Fibroblast of upper back skin (primary cell): Measurements from ENCODE around the gene TCERG1L.
"Not testable (repeated sequence)": the region's sequence is repeated elsewhere in the genome, so short reads cannot be mapped to it uniquely, and the experiment has no call there.

Experiments
- DNase-seq: peaks from one replicate; pipeline ENCODE4 v3.0.0-alpha.2; 2013

Gene TCERG1L, protein sequence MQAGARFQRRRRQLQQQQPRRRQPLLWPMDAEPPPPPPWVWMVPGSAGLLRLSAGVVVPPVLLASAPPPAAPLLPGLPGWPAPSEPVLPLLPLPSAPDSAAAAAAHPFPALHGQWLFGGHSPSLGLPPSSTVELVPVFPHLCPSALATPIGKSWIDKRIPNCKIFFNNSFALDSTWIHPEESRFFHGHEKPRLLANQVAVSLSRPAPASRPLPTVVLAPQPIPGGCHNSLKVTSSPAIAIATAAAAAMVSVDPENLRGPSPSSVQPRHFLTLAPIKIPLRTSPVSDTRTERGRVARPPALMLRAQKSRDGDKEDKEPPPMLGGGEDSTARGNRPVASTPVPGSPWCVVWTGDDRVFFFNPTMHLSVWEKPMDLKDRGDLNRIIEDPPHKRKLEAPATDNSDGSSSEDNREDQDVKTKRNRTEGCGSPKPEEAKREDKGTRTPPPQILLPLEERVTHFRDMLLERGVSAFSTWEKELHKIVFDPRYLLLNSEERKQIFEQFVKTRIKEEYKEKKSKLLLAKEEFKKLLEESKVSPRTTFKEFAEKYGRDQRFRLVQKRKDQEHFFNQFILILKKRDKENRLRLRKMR

DNA sequence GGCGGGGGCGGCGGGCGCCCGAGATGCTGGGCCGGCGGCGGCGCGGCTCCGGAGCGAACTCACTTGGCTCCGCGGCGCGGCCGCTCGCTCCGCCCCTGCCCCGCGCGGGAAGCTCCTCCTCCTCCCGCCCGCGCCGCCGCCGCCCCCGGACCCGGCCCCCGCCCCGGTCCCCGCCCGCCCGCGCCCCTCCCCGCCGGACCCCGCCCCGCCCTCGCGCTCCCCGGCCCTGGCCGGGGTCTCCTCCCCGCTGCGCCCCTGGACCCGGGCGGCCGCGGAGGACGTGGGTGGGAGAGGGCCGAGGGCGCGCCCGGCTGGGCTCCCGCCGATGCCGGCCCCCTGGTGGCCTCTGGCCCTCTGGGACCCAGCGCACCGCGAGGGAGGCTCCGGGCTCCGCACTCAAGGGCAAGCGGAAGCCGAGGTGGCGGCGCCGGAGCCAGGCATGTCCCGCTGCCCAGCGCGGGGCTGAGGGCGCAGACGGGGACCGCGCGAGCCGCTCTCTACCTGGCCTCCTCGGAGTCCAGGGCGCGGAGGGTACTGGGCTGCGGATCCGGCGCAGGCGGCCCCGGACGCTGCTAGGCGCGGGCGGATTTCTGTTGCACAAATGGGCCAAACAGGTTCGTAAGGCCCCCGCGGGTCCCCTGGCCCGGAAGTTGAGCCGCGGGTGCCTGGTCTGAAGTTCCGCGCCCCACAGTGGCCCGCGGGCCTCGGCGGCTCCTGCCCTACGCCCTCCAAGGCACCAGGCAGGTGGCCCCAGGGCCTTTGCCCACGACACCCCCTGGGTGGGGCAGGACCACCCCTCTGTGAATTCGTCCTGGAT is at the start of gene TCERG1L:
Gene TCERG1L, minus strand, starts transcription at position 61 of the 817 bp plus-strand sequence. CDS start 86 bp downstream, outside the sequence.
- DNase-seq: no peak

GRCh38 chr10:131358741-131359442 is 47.4 kb upstream of the TCERG1L start:
- DNase-seq: no peak

DNA sequence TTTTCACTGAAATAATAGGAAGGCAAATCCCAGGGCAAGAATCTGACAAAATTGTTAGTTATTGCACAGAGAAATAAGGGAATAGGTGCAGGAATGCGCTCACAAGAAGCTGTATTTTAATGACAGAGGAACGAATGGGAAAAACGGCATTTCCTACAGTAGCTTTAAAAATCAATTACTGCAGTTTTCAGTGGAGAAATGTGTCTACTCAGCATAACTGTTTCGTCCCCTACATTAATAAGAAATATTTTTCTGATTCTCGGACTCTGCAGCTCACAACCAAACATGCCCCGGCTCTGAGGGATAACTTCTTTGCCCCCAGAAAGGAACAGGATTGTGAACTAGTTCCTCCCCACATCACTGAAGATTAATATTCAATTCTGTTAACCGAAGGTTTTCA is 44.9 kb upstream of the TCERG1L start:
- no peak for DNase-seq

DNA sequence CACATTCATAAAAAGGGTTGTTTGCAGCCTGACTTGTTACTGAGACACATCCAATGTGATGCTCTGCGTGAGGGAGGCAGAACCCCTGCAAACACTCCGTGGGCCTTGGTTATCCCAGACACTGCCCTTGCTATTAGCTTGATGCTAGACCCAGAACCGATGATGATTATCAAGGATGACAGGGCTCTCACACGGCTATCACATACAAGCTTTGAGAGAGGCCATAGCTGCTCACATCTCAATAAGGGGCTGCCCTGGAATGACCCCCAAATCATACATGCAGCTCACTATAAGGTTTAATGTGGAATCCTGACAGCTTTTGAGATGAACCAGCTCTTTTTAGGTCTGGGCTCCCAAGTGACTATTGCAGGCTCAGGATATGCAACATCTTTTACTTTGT is 44.4 kb upstream of the TCERG1L start:
- DNase-seq: no peak

GRCh38 chr10:131355056-131355455 is 43.5 kb upstream of the TCERG1L start:
- no peak for DNase-seq

DNA sequence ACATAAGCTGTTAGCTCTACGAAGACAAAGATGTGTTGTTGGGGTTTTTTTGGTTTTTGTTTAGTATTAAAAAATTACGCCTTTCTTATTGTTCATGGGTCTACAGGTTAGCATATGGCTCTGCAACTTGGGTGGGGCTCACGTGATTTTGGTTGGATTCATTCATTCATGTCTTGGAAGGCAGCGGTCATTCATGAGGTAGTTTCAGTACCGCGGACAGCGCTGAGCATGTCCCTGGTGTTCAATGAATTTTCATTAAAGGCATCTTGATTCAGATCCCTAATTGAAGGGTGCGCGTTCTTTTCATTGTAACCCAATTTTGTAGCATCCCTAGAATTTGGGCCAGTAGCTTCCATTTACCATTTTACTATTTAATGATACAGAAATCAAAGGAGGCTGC is 42.9 kb upstream of the TCERG1L start:
- no peak for DNase-seq

GRCh38 chr10:131352765-131353290 is 41.3 kb upstream of the TCERG1L start:
- DNase-seq: no peak

DNA sequence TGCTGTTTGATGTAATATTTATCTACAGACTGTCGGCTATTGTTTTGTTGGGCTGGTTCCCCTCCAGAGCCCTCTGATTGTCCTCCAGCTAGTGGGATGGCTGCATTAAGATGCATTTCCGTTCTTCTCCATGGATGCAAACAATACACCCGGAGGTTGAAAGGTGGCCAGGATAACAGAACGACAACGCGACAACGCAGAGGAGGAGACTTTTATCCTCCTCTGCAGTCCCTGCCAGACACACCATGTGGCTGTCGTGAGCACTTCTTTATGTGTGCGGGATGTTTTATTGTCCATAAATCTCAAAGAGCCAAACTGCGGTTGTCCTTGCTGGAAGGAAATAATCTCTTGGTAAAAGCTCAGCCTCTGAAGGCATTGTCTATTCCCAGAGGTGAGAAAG is 39.1 kb upstream of the TCERG1L start:
- DNase-seq: no peak

DNA sequence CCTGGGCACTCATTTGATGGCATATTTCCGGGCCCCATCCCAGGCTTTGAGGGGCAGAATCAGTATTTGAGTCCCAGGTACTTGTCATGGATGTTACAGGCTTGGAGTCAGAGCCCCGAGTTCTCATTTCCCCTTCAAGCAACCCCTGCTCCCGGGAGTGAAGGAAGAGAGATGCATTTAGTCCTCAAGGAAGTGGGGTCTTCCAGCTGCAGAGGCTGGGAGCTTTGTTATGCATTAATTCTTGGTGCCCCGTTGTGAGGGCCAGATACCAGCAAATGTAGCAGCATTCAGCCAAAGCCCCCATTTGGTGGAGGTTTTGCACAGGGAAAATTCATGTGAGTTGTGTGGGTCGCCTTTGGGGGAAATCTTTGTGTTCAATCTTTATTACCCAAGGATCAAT is 38.7 kb upstream of the TCERG1L start:
- no peak for DNase-seq

DNA sequence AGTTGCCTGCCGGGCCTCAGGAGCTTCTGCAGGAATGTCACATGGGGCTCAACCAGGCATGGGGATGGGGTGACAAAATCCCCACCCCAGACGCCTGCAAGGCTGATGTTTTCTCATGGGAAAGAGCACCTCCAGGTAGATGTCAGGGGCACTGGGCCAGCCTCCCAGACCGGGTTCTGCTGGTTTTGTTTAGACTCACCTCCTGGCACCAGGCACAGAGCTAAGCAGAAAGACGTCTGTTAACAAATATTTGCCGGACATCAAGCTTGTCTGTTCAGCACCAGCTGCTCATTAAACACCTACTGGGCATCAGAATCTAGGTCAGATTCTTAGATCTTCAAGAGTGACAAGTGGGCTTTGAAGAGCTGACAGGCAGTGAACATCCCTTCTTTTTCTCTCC is 34.9 kb upstream of the TCERG1L start:
- no peak for DNase-seq

- DNase-seq: no peak
Observed at GRCh38 chr10:131345691-131346090, 34.2 kb upstream of the TCERG1L start.

GRCh38 chr10:131344747-131345146 is 33.2 kb upstream of the TCERG1L start:
- DNase-seq: no peak

GRCh38 chr10:131337741-131338140 is 26.2 kb upstream of the TCERG1L start:
- peak; percentile 43 for DNase-seq

DNA sequence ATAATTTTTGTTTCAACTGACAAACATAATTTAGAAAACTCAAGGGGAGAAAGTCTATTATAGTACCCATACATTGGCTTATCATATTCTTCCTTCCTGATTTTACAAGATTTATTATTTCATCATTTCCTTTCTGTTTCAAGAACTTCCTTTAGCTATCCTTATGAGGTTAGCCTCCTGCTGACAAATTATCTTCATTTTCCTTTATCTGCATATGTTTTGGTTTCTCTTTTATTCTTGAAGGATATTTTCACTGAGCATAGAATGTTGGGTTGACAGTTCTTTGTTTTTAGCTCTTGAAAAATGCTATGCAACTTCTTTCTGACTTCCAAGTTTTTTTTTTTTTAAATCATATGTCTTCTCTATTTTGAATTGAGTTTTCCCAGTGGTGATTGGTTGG is 21.3 kb upstream of the TCERG1L start:
- no peak for DNase-seq

GRCh38 chr10:131323880-131324279 is 12.4 kb upstream of the TCERG1L start:
- no peak for DNase-seq

DNA sequence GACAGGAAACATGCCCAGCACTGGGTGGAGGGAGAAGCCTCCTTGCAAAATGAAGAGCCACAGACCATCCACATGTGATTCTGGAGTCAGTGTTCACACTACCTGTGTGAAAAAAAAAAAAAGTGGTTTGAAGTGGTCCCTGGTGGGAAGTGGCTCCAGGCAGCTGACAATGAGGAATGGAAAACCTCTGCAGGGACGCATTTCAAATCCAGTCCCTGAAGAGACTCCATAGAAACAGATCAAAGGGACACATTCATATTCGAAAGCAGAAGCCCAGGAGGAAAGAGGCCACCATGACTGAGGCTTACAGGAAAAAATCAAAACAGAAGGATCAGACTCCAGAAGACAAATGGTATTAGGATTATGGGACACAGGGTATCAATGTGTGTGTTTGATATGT is 11.5 kb upstream of the TCERG1L start:
- DNase-seq: no peak

DNA sequence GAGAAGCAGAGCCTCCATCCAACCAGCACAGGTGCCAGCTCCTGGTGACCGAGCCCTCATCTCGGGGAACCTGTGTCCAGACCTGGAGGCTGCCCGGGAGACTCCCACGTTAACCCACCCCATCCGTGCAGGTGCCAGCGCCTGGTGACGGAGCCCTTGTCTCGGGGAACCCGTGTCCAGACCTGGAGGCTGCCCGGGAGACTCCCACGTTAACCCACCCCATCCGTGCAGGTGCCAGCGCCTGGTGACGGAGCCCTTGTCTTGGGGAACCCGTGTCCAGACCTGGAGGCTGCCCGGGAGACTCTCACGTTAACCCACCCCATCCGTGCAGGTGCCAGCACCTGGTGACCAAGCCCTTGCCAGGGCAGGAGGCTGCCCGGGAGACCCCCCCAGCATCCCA is 11.1 kb upstream of the TCERG1L start:
- not testable (repeated sequence) for DNase-seq

GRCh38 chr10:131320860-131321604 is 9.5 kb upstream of the TCERG1L start:
- no peak for DNase-seq

GRCh38 chr10:131318814-131319213 is 7.3 kb upstream of the TCERG1L start:
- DNase-seq: no peak

GRCh38 chr10:131318291-131318690 is 6.8 kb upstream of the TCERG1L start:
- DNase-seq: no peak

DNA sequence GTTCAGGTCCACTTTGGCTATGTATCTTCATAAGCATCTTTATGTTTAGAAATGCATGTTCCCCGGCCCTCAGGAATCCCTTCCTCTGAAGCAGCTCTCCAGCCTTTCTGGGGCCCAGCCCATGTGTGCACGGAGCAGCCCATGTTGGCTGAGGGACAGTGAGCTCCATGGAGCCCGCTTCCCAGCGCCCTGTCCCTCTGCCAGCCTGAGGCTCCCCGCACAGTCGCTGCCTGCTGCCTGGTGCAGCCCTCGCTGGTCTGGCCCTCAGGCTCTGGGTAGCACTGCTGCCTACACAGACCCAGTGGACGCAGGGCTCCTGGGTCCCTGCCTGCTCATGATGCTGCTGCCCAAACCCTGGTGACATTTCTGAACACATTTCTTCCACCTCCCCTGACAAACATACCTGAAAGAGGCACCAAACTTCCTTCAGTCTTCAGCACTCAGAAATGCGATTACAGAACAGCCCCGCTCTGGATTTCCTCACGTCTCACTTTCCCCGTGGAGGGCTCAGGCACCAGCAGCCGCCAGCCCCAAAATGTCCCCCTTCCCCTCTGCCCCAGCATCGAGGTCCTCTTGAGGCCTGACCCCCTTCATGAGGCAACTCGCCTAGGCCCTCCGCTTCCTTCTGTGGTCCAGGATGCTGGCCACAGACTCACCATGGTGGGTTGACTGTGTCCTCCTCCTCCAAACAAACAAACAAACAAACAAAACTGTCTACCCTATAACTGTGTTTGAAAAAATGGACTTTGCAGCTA is 5.0 kb upstream of the TCERG1L start:
- no peak for DNase-seq
